Measurements from ENCODE around the gene CCBE1.

- no peak for TF ChIP-seq ARNT (IDR thresholded peaks at IDR 0.05)
- no peak for TF ChIP-seq THRB (CRISPR knock-in tag; conservative IDR thresholded peaks at IDR 0.05)
- TF ChIP-seq, protein P1, sequence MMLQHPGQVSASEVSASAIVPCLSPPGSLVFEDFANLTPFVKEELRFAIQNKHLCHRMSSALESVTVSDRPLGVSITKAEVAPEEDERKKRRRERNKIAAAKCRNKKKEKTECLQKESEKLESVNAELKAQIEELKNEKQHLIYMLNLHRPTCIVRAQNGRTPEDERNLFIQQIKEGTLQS (IDR thresholded peaks at IDR 0.05) = no peak
- TF ChIP-seq, protein P1 (CRISPR knock-in tag; conservative IDR thresholded peaks at IDR 0.05) = no peak
Observed at GRCh38 chr18:59740141-59740540, 42.9 kb upstream of the CCBE1 start.
